Pancreas (tissue), 10 donors: Measurements from ENCODE around the gene ZFTA. TPM values are rescaled to one million over a fixed set of nuclear protein-coding genes. Genes with fewer than 3 reads are reported as not detected.

Experiments used
- ATAC-seq, 4 donors: fragments of 200-7000 bp; cut with Tn5 transposase; one replicate each; pipeline versions ENCODE4 v1.8.0 to v1.9.1; 2020; ENCODE audit warnings: mild to moderate bottlenecking in 4 of 4, moderate library complexity in 4 of 4
- DNase-seq, 6 donors: peaks; one replicate each; pipeline ENCODE4 v3.0.0-alpha.2; 2020
- FAIRE-seq: peaks from 2 replicates; lab custom pipeline; 2012; peaks lifted over from hg19 to GRCh38; lab: Jason Lieb, UNC
- H3K27ac ChIP-seq, 4 donors: fragments of 200-600 bp; sonication (generic); 1 replicate in 3 of 4; 2 replicates in 1 of 4; pipeline versions ENCODE4 v1.5.0 to v1.8.0; 2020
- H3K27me3 ChIP-seq, 4 donors: fragments of 200-600 bp; one replicate each; pipeline ENCODE4 v1.8.0; 2021
- H3K36me3 ChIP-seq, 3 donors: fragments of 200-600 bp; sonication (generic) in 1 of 3; one replicate each; pipeline versions ENCODE4 v1.5.0 to v1.8.0; 2020 to 2021
- H3K4me1 ChIP-seq, 3 donors: fragments of 200-600 bp; one replicate each; pipeline ENCODE4 v1.8.0; 2021
- H3K4me3 ChIP-seq, 4 donors: fragments of 200-600 bp; sonication (generic) in 2 of 4; one replicate each; pipeline versions ENCODE4 v1.5.0 to v1.8.0; 2020 to 2021
- H3K9me3 ChIP-seq, 4 donors: fragments of 200-600 bp; one replicate each; pipeline ENCODE4 v1.8.0; 2021
- WGBS, 2 donors: extraction: QIAGEN DNeasy Blood & Tissue Kit; methylation state at CpG; one replicate each; pipeline ENCODE4 v1.1.7; 2013; 5-methylcytosine and 5-hydroxymethylcytosine counted together
- intact Hi-C, 3 donors: fragments of 100-400 bp; cut with DNase I; formaldehyde crosslinking; loops; one replicate each; pipeline versions ENCODE4 v1.11.1 to v1.14.2; 2022
- polyA plus RNA-seq, 2 donors: library from polyadenylated mRNA; stranded (reverse); fragments of 200-250 nt; gene quantifications; one replicate each; pipeline ENCODE4 v1.2.3, GENCODE V29; 2013
- total RNA-seq, 6 donors: library from RNA; stranded (reverse); fragmentation: NEBNext Ultra II Directional in 4 of 6; extraction: Animal tissue kit (Norgen Biotek cat#: 25700) in 4 of 6; gene quantifications; one replicate each; pipeline versions ENCODE4 v1.2.1 to v1.2.4, GENCODE V29; 2021 to 2023
- TF ChIP-seq, protein P1 (sequence below), 4 donors: fragments of 200-600 bp; sonication (generic) in 3 of 4; IDR thresholded peaks; one replicate each; pipeline versions ENCODE4 v1.5.0 to v1.8.0; 2021; ENCODE audit warnings: antibody characterized with exemption in 4 of 4
- donor health status: healthy with polysubstance abuse.
- donor health status: DM: no; HTN: no; CAD: no; lungs with moderate emphysema.
- donor health status: DM: no; HTN: no; CAD: no.
- donor health status: control.
- donor health status: control.
- donor health status: Bipolar disorder and iron deficiency.
- donor health status: DM: yes; HTN: yes; CAD: no.
- donor health status: DM: no; HTN: no; CAD: no.
- donor health status: DM: no; HTN: no; CAD: no.
- donor health status: DM: yes; HTN: yes; CAD: no.

Gene ZFTA
- total and polyA plus RNA-seq, 8 donors: 4.3 to 11.3 (median 6.5) TPM

GRCh38 chr11:63765688-63766241, 2.8 kb downstream of the ZFTA start:
- no peak for ATAC-seq
- TF ChIP-seq, protein P1, sequence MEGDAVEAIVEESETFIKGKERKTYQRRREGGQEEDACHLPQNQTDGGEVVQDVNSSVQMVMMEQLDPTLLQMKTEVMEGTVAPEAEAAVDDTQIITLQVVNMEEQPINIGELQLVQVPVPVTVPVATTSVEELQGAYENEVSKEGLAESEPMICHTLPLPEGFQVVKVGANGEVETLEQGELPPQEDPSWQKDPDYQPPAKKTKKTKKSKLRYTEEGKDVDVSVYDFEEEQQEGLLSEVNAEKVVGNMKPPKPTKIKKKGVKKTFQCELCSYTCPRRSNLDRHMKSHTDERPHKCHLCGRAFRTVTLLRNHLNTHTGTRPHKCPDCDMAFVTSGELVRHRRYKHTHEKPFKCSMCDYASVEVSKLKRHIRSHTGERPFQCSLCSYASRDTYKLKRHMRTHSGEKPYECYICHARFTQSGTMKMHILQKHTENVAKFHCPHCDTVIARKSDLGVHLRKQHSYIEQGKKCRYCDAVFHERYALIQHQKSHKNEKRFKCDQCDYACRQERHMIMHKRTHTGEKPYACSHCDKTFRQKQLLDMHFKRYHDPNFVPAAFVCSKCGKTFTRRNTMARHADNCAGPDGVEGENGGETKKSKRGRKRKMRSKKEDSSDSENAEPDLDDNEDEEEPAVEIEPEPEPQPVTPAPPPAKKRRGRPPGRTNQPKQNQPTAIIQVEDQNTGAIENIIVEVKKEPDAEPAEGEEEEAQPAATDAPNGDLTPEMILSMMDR (IDR thresholded peaks at IDR 0.05): no peak
- no peaks in the 10 kb centered on the region for H3K36me3 ChIP-seq
- peak in 5 of 6 donors; percentile 18 to 71 (median 34) for DNase-seq
- no peak for FAIRE-seq
- H3K9me3 ChIP-seq: no peaks in the 10 kb centered on the region
- 59 to 63% methylated on average over 18 of the region's 18 CpGs for WGBS, 2 donors
- H3K4me1 ChIP-seq: peaks cover 0 to 3% (median 0%) of the 10 kb centered on the region in 3 donors
- H3K27ac ChIP-seq: peak overlapping the region in 1 of 4 donors; percentile 46
- no peak overlapping the region for H3K4me3 ChIP-seq
- no peaks in the 10 kb centered on the region for H3K27me3 ChIP-seq
- intact Hi-C loops: loop anchor here in 2 of 3 donors (5.0 to 10.0 kb wide), 3 partner anchors 69 to 182 kb away; partner anchors contain the start of gene MARK2 (in 1 of the 2)

DNA sequence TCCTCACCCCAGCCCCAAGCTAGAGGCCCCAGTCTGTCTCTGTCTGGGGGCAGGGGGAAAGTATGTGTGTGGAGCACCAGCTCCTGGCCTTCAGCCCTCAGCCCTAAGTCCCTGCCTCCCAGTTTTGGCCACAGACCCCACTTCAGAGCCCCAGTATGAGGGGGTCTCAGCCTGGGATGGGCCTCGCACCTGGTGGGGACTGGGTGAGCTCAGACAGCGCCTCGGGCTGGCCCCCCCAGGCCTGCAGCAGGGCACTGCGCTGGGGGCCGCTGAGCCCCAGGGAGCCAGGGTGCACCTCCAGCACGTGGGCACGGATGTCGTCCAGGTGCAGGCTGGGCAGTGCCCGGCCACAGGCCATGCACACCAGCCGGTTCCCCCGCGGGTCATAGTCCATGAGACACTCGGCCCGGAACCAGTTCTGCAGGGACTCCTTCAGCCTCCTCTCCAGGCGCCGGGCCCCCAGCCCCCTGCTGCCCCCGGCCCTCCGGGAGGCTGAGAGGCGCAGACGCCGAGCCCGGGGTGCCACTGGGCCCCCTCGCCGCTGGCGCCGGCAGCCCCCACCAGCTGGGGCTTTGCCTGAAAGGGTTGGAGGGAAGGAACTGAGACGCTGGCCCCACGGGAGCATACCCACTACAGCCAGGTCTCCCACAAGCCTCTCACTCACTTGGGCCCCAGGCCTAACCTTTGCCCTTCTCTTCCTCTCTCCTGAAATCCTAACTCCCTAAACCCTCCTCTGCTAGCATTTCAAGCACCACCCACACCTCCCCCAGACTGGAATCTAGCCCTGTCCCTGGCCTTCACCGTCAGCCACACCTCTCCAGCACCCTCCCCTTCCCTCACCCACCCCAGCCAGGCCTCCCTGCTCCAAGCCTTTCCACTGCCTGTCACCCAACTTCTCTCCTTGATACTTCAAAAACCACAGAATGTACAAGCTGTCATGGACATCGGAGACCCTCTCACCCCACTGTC, 3.6 kb downstream of the ZFTA start:
- DNase-seq (peak; percentile 58 to 90 (median 72)), FAIRE-seq (no peak), ATAC-seq (peak; percentile 37 to 70 (median 50))
- Histone ChIP-seq H3K9me3 (no peaks in the 10 kb centered on the region), H3K27me3 (no peaks in the 10 kb centered on the region), H3K4me3 (peak overlapping the region in 2 of 4 donors; percentile 26 to 36), H3K27ac (peak overlapping the region; percentile 12 to 62 (median 19)), H3K4me1 (peaks cover 0 to 3% (median 0%) of the 10 kb centered on the region in 3 donors), H3K36me3 (peaks cover 0 to 5% (median 0%) of the 10 kb centered on the region in 3 donors)
- WGBS, 2 donors: 33 to 37% methylated on average over 23 to 30 of the region's 30 CpGs
- TF ChIP-seq, protein P1 (IDR thresholded peaks at IDR 0.05): no peak
- intact Hi-C loops: loop anchor here in 2 of 3 donors (5.0 to 10.0 kb wide), 3 partner anchors 70 to 182 kb away; partner anchors contain the start of gene MARK2 (in 1 of the 2)

- Histone ChIP-seq H3K27ac (peak overlapping the region in 1 of 4 donors; percentile 26), H3K36me3 (peaks cover 0 to 7% (median 0%) of the 10 kb centered on the region in 3 donors), H3K4me3 (no peak overlapping the region), H3K9me3 (no peaks in the 10 kb centered on the region), H3K27me3 (no peaks in the 10 kb centered on the region), H3K4me1 (peaks cover 0 to 3% (median 0%) of the 10 kb centered on the region in 3 donors)
- DNase-seq: peak in 4 of 6 donors; percentile 14 to 57 (median 30)
- intact Hi-C loops: loop anchor here in 2 of 3 donors (10.0 kb wide), 2 partner anchors 70 to 180 kb away; partner anchors contain the start of gene MARK2 (in 1 of the 2)
- FAIRE-seq: no peak
- ATAC-seq: no peak
- 79 to 81% methylated on average over 19 to 23 of the region's 23 CpGs for WGBS, 2 donors
- TF ChIP-seq, protein P1 (IDR thresholded peaks at IDR 0.05): no peak
Measured at GRCh38 chr11:63764340-63764678, 4.3 kb downstream of the ZFTA start.

GRCh38 chr11:63763496-63764339, 4.9 kb downstream of the ZFTA start:
- intact Hi-C loops: loop anchor here in 2 of 3 donors (10.0 kb wide), 2 partner anchors 71 to 181 kb away; partner anchors contain the start of gene MARK2 (in 1 of the 2)
- Histone ChIP-seq H3K36me3 (peaks cover 0 to 7% (median 0%) of the 10 kb centered on the region in 3 donors), H3K9me3 (no peaks in the 10 kb centered on the region), H3K27me3 (no peaks in the 10 kb centered on the region), H3K27ac (no peak overlapping the region), H3K4me1 (peaks cover 0 to 3% (median 0%) of the 10 kb centered on the region in 3 donors), H3K4me3 (peak overlapping the region in 3 of 4 donors; percentile 12 to 42 (median 39))
- WGBS, 2 donors: 86 to 87% methylated on average over 57 to 82 of the region's 82 CpGs
- ATAC-seq (no peak), DNase-seq (peak in 4 of 6 donors; percentile 38 to 76 (median 52)), FAIRE-seq (no peak)
- TF ChIP-seq, protein P1 (IDR thresholded peaks at IDR 0.05): no peak
